Mesothelial cell of epicardium (in vitro differentiated cells): ENCODE data around the gene GTSF1L. TPM values are rescaled to one million over a fixed set of nuclear protein-coding genes. Genes with fewer than 3 reads are reported as not detected.

Experiments
- DNase-seq, 2 experiments: peaks; one replicate each; pipeline ENCODE4 v3.0.0; 2021; ENCODE audit warnings: low spot score in 2 of 2; ENCODE audit not compliant: unreplicated experiment in 2 of 2
- H3K27ac Mint-ChIP-seq: 2 replicates; pipeline ENCODE4 v1.8.0; 2021; ENCODE audit warnings: mixed read lengths
- H3K27me3 Mint-ChIP-seq: 2 replicates; pipeline ENCODE4 v1.8.0; 2021; ENCODE audit warnings: low read depth, mixed read lengths
- H3K36me3 Mint-ChIP-seq: 2 replicates; pipeline ENCODE4 v1.8.0; 2021; ENCODE audit warnings: mixed read lengths
- H3K4me1 Mint-ChIP-seq: 2 replicates; pipeline ENCODE4 v1.8.0; 2021; ENCODE audit warnings: mixed read lengths
- H3K4me3 Mint-ChIP-seq: 2 replicates; pipeline ENCODE4 v1.8.0; 2021; ENCODE audit warnings: mild to moderate bottlenecking, moderate library complexity, mixed read lengths
- H3K9me3 Mint-ChIP-seq: 2 replicates; pipeline ENCODE4 v1.8.0; 2021; ENCODE audit warnings: mixed read lengths
- total RNA-seq: library from RNA; stranded (reverse); gene quantifications from 3 replicates; pipeline ENCODE4 v1.2.1, GENCODE V29; 2021
- TF ChIP-seq, protein P1 (sequence below): fragments of 200-600 bp; sonication (generic); IDR thresholded peaks from one replicate; pipeline ENCODE4 v1.5.0; 2021; ENCODE audit warnings: antibody characterized with exemption; ENCODE audit not compliant: unreplicated experiment

Gene GTSF1L
- total RNA-seq, 1 donor from 2014 or later: not detected

DNA sequence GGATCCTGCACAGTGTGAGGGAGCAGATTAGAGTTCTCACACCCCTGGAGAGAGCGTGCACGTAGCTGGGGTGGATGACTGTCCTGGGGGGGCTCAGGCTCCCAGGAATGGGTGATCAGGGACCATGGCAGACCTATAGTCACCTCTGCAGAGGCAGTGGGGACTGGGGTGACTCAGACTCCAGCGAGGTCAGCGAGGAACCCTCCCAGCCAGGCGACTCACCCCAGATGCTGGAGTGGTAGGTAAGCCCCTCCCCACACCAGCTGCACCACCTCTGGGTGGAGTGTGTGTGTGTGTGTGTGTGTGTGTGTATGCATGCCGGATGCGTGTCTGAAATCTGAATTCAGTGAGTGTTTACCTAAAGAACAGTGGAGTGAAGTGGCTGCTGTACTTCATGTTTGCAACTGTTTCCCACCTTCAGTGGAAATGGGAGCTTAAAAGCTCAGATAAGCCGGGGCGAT is 17.4 kb upstream of the GTSF1L start:
- no peak for DNase-seq
- peaks cover 4% of the 10 kb centered on the region for H3K4me1 Mint-ChIP-seq
- H3K27ac Mint-ChIP-seq: no peak overlapping the region
- TF ChIP-seq, protein P1, sequence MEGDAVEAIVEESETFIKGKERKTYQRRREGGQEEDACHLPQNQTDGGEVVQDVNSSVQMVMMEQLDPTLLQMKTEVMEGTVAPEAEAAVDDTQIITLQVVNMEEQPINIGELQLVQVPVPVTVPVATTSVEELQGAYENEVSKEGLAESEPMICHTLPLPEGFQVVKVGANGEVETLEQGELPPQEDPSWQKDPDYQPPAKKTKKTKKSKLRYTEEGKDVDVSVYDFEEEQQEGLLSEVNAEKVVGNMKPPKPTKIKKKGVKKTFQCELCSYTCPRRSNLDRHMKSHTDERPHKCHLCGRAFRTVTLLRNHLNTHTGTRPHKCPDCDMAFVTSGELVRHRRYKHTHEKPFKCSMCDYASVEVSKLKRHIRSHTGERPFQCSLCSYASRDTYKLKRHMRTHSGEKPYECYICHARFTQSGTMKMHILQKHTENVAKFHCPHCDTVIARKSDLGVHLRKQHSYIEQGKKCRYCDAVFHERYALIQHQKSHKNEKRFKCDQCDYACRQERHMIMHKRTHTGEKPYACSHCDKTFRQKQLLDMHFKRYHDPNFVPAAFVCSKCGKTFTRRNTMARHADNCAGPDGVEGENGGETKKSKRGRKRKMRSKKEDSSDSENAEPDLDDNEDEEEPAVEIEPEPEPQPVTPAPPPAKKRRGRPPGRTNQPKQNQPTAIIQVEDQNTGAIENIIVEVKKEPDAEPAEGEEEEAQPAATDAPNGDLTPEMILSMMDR: no peak
- H3K9me3 Mint-ChIP-seq: no peaks in the 10 kb centered on the region
- H3K4me3 Mint-ChIP-seq: no peak overlapping the region
- peaks cover 32% of the 10 kb centered on the region for H3K27me3 Mint-ChIP-seq
- no peaks in the 10 kb centered on the region for H3K36me3 Mint-ChIP-seq

DNA sequence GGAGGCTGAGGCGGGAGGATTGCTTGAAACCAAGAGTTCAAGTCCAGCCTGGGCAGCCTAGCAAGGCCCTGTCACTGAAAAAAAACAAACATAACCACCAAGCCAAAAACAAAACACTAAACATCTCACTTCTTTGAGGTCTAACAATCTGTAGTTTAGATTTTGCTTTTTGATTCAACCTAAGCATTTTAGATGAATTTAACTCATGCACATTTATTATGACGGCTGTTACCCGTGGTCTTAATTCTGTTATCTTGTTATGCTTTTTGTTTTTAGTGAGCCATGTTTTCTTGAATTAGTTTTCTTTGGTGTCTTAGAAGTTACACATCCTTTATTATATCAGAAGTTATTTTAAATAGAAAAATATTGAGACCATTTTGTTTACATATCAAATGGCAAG is 13.8 kb upstream of the GTSF1L start:
- H3K4me1 Mint-ChIP-seq: peaks cover 2% of the 10 kb centered on the region
- H3K36me3 Mint-ChIP-seq: no peaks in the 10 kb centered on the region
- H3K4me3 Mint-ChIP-seq: no peak overlapping the region
- H3K27me3 Mint-ChIP-seq: peaks cover 19% of the 10 kb centered on the region
- no peaks in the 10 kb centered on the region for H3K9me3 Mint-ChIP-seq
- DNase-seq: no peak
- no peak overlapping the region for H3K27ac Mint-ChIP-seq
- TF ChIP-seq, protein P1: no peak

DNA sequence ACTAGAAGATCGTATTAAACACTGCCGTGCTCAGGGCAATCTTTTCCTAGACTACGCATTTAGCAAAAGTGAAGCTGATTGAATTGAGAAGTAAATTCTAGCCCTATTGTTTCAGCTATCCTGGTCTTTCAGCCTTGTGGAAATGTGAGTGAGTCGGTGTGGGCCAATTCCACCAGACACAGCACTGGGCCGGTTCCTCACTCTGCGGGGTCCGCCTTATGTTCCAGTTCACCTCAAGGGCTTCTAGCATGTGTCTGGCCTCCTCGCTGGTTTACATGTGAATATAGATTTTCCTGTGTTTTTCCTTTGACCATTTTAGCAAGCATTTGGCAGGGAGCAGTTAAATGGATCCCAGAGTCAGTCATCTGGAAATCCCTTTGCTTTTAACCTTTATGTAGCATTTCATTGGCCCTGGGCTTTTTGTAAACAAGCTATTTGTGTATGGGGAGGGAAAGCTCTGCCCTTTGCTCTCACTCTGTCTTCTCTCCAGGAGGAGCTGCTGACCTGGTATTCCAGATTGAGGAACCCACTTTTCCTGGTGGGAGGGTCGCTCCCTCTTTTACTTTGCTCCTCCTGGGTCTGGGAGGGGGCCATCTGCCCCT is 12.4 kb upstream of the GTSF1L start:
- H3K9me3 Mint-ChIP-seq: no peaks in the 10 kb centered on the region
- peaks cover 17% of the 10 kb centered on the region for H3K27me3 Mint-ChIP-seq
- no peak overlapping the region for H3K4me3 Mint-ChIP-seq
- no peak for DNase-seq
- H3K36me3 Mint-ChIP-seq: no peaks in the 10 kb centered on the region
- no peaks in the 10 kb centered on the region for H3K4me1 Mint-ChIP-seq
- TF ChIP-seq, protein P1: no peak
- no peak overlapping the region for H3K27ac Mint-ChIP-seq

DNA sequence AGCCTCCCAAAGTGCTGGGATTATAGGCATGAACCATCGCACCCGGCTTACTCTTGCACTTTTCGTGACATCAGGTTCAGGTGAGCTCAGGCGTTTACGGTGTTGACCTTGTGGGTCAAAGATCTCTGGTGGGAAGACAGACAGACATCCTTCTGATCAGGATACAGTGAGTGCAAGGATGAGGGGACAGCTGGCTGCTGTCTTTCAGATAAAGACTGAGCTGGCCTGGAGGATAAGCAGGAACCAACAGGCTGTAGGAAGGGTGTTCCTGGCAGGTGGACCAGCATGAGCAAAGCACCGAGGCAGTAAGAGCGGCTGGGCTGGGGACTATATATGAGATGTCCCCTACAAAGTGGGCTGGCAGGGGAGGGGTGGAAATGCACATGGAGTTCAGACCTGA is 11.1 kb upstream of the GTSF1L start:
- Mint-ChIP-seq H3K4me1 (no peaks in the 10 kb centered on the region), H3K36me3 (no peaks in the 10 kb centered on the region), H3K27me3 (peaks cover 13% of the 10 kb centered on the region), H3K9me3 (no peaks in the 10 kb centered on the region), H3K27ac (no peak overlapping the region), H3K4me3 (no peak overlapping the region)
- TF ChIP-seq, protein P1: no peak
- DNase-seq: no peak

DNA sequence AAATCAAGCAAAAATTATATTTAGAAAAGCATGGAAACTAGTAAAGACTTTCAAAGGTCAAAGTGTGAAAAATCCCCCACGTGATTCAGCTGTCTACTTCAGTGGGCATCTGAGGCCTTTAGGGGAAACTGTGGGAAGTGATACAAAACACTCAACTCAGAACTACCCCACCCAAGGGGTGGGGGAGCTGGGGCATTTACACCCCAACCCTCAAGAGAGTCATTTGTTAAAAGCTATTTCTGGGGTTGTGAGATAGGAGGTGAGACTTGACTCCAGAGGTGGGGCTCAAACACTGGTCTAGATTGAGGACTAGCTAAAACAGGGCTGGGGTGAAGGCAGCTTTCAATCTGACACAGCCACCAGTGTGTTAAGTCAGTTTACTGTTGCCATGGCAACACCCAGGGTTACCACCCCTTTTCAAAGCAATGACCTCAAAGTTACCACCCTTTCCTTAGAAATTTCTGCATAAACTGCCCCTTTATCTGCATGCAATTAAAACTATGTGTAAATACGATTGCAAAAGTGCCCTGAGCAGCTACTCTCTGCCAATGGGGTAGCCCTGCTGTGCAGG is 9.9 kb upstream of the GTSF1L start:
- Mint-ChIP-seq H3K27me3 (peaks cover 8% of the 10 kb centered on the region), H3K4me1 (no peaks in the 10 kb centered on the region), H3K27ac (no peak overlapping the region), H3K9me3 (no peaks in the 10 kb centered on the region), H3K36me3 (no peaks in the 10 kb centered on the region), H3K4me3 (no peak overlapping the region)
- no peak for DNase-seq
- TF ChIP-seq, protein P1: no peak

DNA sequence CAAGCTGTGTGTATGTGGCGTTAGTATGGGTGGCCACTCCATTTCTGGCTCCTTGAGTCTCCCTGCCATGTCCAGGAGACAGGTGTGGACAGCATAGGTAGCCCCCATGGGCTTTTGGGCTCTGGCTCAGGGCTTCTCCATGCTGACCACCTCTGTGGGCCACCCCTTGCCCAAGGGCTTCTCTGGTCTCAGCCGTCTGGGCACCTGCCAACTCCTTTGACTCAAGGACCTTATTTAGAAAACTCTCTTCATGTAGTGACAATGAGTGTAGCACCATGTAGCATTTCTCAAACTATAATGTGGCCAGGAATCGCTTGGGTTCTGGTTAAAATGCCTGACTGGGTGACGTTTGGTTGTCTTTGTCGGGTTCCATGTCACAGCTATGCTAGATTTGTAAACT is 5.1 kb upstream of the GTSF1L start:
- H3K9me3 Mint-ChIP-seq: peaks cover 7% of the 10 kb centered on the region
- no peak overlapping the region for H3K4me3 Mint-ChIP-seq
- no peak overlapping the region for H3K27ac Mint-ChIP-seq
- TF ChIP-seq, protein P1: no peak
- DNase-seq: no peak
- peaks cover 11% of the 10 kb centered on the region for H3K27me3 Mint-ChIP-seq
- H3K4me1 Mint-ChIP-seq: no peaks in the 10 kb centered on the region
- no peaks in the 10 kb centered on the region for H3K36me3 Mint-ChIP-seq
